ENCODE measurements around the gene PPP1R14C.

The PPP1R14C gene

DNA sequence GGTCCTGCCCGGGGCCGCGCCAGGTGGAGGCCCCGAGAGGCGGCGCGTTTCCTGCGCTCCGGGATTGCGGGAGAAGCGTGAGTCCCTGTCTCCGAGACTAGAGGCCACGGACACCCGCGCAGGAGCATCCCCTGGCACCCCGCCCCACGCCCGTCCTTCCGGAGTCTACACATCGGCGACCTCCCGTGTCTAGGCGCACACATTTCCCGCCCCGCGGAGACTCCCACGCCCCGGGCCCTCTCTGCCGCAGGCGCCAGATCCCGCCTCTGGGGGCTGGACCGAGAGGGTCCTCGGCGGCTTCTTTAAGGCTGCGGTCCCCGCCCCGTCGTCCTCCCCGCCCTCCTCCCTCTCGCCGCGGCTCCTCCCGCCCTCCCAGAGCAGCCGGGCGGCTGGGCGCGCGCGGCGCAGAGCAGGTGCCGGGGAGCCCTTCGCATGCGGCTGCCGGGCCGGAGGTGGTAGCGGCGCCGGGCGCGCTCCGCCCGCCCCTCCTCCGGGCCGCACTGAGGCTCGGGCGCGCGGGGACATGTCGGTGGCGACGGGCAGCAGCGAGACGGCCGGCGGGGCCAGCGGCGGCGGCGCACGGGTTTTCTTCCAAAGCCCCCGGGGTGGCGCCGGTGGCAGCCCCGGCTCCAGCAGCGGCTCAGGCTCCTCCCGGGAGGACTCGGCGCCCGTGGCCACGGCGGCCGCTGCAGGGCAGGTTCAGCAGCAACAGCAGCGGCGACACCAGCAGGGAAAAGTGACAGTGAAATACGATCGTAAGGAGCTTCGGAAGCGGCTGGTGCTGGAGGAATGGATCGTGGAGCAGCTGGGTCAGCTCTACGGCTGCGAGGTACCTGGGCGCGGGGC lies at the start of gene PPP1R14C:
PPP1R14C (plus strand) TSS at position 375 of the 846 bp plus-strand sequence; CDS start at position 524, 149 bp downstream.
- WGBS (ENCODE audit: insufficient coverage, insufficient read length): no CpG with 5 or more reads among the region's 103 CpGs
- H3K27me3 ChIP-seq (ENCODE audit: control insufficient read depth, insufficient read depth, low read length): peaks cover 39% of the 10 kb centered on the region
- H3K27ac ChIP-seq (ENCODE audit: low read length): no peak within 1 kb of the TSS
- no peak for DNase-seq (ENCODE audit: low read depth, low spot score)
- H3K4me1 ChIP-seq (ENCODE audit: control insufficient read depth, insufficient read depth, low read length): no peaks in the 10 kb centered on the region; the same call in 1 of the 2 replicates
- H3K9me3 ChIP-seq (ENCODE audit: control insufficient read depth, insufficient read depth, low read length): no peaks in the 10 kb centered on the region
- peak within 1 kb of the TSS; percentile 46 for H3K4me3 ChIP-seq (ENCODE audit: low read length)
- no peaks in the 10 kb centered on the region for H3K36me3 ChIP-seq (ENCODE audit: control insufficient read depth, insufficient read depth, low read length)

GRCh38 chr6:150093397-150093796 lies 49.4 kb upstream of the PPP1R14C start:
- H3K27me3 ChIP-seq (ENCODE audit: control insufficient read depth, insufficient read depth, low read length): no peaks in the 10 kb centered on the region
- no peak overlapping the region for H3K4me3 ChIP-seq (ENCODE audit: low read length)
- no peak for DNase-seq (ENCODE audit: low read depth, low spot score)
- no peaks in the 10 kb centered on the region for H3K36me3 ChIP-seq (ENCODE audit: control insufficient read depth, insufficient read depth, low read length)
- no peaks in the 10 kb centered on the region for H3K9me3 ChIP-seq (ENCODE audit: control insufficient read depth, insufficient read depth, low read length)
- WGBS (ENCODE audit: insufficient coverage, insufficient read length): no CpG with 5 or more reads among the region's 6 CpGs
- H3K4me1 ChIP-seq (ENCODE audit: control insufficient read depth, insufficient read depth, low read length): 0 out of 2 replicates have a peak, but pooled peaks cover 1% of the 10 kb centered on the region
- H3K27ac ChIP-seq (ENCODE audit: low read length): no peak overlapping the region

DNA sequence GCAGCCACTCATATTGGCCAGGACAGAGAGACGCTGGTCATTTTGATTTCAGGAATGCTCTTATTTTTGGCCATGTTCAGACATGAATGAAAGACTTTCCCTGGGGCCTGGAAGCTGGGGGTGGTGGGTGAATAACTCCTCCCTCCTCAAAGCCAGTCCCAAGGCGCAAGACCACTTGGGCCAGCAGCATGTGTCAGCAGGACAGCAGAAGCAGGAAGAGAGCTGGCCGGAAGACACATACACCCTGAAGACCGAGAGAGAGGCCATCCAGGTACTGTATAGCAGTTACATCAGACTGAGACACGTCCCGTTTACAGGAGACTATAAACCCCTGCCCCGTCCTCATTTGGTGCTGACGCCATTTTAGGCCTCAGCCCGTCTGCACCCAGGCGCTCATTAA lies 44.7 kb upstream of the PPP1R14C start:
- Histone ChIP-seq H3K27me3 (ENCODE audit: control insufficient read depth, insufficient read depth, low read length) (no peaks in the 10 kb centered on the region), H3K9me3 (ENCODE audit: control insufficient read depth, insufficient read depth, low read length) (no peaks in the 10 kb centered on the region), H3K36me3 (ENCODE audit: control insufficient read depth, insufficient read depth, low read length) (no peaks in the 10 kb centered on the region), H3K4me3 (ENCODE audit: low read length) (no peak overlapping the region), H3K4me1 (ENCODE audit: control insufficient read depth, insufficient read depth, low read length) (0 out of 2 replicates have a peak, but pooled peaks cover 1% of the 10 kb centered on the region), H3K27ac (ENCODE audit: low read length) (no peak overlapping the region)
- no peak for DNase-seq (ENCODE audit: low read depth, low spot score)
- no CpG with 5 or more reads among the region's 10 CpGs for WGBS (ENCODE audit: insufficient coverage, insufficient read length)

DNA sequence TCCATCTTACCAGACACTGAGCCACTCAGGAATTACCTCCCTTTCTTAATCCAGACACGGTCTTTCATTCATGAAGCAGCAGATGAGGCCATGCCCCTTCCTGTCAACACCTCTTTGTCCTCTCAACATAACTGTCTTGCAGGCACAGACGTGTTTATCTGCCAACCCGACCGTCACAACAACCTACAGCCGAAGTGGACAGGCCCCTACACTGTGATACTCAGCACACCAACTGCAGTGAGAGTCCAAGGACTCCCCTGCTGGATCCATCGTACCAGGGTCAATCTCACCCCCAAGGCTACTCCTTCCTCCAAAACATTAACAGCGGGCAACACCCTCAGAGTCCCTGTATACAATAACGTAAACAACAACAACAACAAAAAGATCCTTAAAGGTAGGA lies 43.3 kb upstream of the PPP1R14C start:
- WGBS (ENCODE audit: insufficient coverage, insufficient read length): no CpG with 5 or more reads among the region's 8 CpGs
- Histone ChIP-seq H3K27ac (ENCODE audit: low read length) (no peak overlapping the region), H3K9me3 (ENCODE audit: control insufficient read depth, insufficient read depth, low read length) (no peaks in the 10 kb centered on the region), H3K4me3 (ENCODE audit: low read length) (no peak overlapping the region), H3K36me3 (ENCODE audit: control insufficient read depth, insufficient read depth, low read length) (no peaks in the 10 kb centered on the region), H3K4me1 (ENCODE audit: control insufficient read depth, insufficient read depth, low read length) (no peaks in the 10 kb centered on the region), H3K27me3 (ENCODE audit: control insufficient read depth, insufficient read depth, low read length) (no peaks in the 10 kb centered on the region)
- no peak for DNase-seq (ENCODE audit: low read depth, low spot score)

- H3K4me3 ChIP-seq (ENCODE audit: low read length): no peak overlapping the region
- H3K36me3 ChIP-seq (ENCODE audit: control insufficient read depth, insufficient read depth, low read length): no peaks in the 10 kb centered on the region
- no peaks in the 10 kb centered on the region for H3K9me3 ChIP-seq (ENCODE audit: control insufficient read depth, insufficient read depth, low read length)
- no peak for DNase-seq (ENCODE audit: low read depth, low spot score)
- no peaks in the 10 kb centered on the region for H3K4me1 ChIP-seq (ENCODE audit: control insufficient read depth, insufficient read depth, low read length)
- no peaks in the 10 kb centered on the region for H3K27me3 ChIP-seq (ENCODE audit: control insufficient read depth, insufficient read depth, low read length)
- H3K27ac ChIP-seq (ENCODE audit: low read length): no peak overlapping the region
- WGBS (ENCODE audit: insufficient coverage, insufficient read length): no CpG with 5 or more reads among the region's 11 CpGs
Measured at GRCh38 chr6:150099953-150100352, 42.9 kb upstream of the PPP1R14C start.

GRCh38 chr6:150100745-150101144 lies 42.1 kb upstream of the PPP1R14C start:
- H3K36me3 ChIP-seq (ENCODE audit: control insufficient read depth, insufficient read depth, low read length): no peaks in the 10 kb centered on the region
- WGBS (ENCODE audit: insufficient coverage, insufficient read length): no CpG with 5 or more reads among the region's 19 CpGs
- no peak overlapping the region for H3K4me3 ChIP-seq (ENCODE audit: low read length)
- no peaks in the 10 kb centered on the region for H3K9me3 ChIP-seq (ENCODE audit: control insufficient read depth, insufficient read depth, low read length)
- H3K4me1 ChIP-seq (ENCODE audit: control insufficient read depth, insufficient read depth, low read length): no peaks in the 10 kb centered on the region
- DNase-seq (ENCODE audit: low read depth, low spot score): no peak
- no peak overlapping the region for H3K27ac ChIP-seq (ENCODE audit: low read length)
- no peaks in the 10 kb centered on the region for H3K27me3 ChIP-seq (ENCODE audit: control insufficient read depth, insufficient read depth, low read length)

DNA sequence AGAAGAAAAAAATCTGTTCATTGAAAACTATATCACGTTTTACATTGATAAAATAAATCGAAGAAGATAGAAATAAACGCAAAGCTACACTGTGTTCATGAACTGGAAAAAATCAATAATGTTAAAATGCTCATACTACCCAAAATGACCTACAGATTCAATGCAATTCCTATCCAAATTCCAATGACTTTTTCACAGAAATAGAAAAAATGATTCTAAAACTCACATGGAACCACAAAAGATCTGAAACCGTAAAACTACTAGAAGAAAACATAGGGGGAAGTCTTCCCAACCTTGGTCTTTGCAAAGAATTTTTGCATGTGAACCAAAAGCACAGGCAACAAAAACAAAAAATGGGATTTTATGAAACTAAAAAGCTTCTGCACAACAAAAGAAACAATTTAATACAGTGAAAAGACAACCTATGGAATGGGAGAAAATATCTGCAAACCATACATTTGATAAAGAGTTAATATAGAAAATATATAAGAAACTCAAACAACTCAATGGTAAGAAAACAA lies 40.0 kb upstream of the PPP1R14C start:
- Histone ChIP-seq H3K27ac (ENCODE audit: low read length) (no peak overlapping the region), H3K27me3 (ENCODE audit: control insufficient read depth, insufficient read depth, low read length) (no peaks in the 10 kb centered on the region), H3K36me3 (ENCODE audit: control insufficient read depth, insufficient read depth, low read length) (no peaks in the 10 kb centered on the region), H3K4me3 (ENCODE audit: low read length) (no peak overlapping the region), H3K4me1 (ENCODE audit: control insufficient read depth, insufficient read depth, low read length) (no peaks in the 10 kb centered on the region), H3K9me3 (ENCODE audit: control insufficient read depth, insufficient read depth, low read length) (no peaks in the 10 kb centered on the region)
- DNase-seq (ENCODE audit: low read depth, low spot score): no peak
- WGBS (ENCODE audit: insufficient coverage, insufficient read length): no CpG with 5 or more reads among the region's 4 CpGs

GRCh38 chr6:150112233-150112632 lies 30.6 kb upstream of the PPP1R14C start:
- Histone ChIP-seq H3K36me3 (ENCODE audit: control insufficient read depth, insufficient read depth, low read length) (no peaks in the 10 kb centered on the region), H3K27ac (ENCODE audit: low read length) (no peak overlapping the region), H3K4me3 (ENCODE audit: low read length) (no peak overlapping the region), H3K27me3 (ENCODE audit: control insufficient read depth, insufficient read depth, low read length) (no peaks in the 10 kb centered on the region), H3K4me1 (ENCODE audit: control insufficient read depth, insufficient read depth, low read length) (no peaks in the 10 kb centered on the region), H3K9me3 (ENCODE audit: control insufficient read depth, insufficient read depth, low read length) (no peaks in the 10 kb centered on the region)
- DNase-seq (ENCODE audit: low read depth, low spot score): no peak
- WGBS (ENCODE audit: insufficient coverage, insufficient read length): no CpG with 5 or more reads among the region's 6 CpGs

DNA sequence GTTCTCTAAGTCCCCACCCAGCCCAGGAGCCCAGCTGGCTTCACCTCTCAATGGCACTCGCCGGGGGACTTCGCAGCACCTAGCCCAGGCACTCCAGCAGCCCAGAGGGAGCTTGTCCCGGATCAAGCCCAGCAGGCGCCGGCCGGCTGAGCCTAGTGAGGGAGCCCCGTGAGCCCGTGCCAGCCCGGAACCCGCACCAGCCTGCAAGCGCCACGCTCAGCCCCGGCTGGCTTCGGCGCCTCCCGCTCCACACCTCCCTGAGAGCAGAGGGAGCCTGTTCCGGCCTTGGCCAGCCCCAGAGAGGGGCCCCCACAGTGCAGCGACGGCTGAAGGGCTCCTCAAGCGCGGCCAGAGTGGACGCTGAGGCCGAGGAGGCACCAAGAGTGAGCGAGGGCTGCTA lies 27.1 kb upstream of the PPP1R14C start:
- no peak for DNase-seq (ENCODE audit: low read depth, low spot score)
- WGBS (ENCODE audit: insufficient coverage, insufficient read length): no CpG with 5 or more reads among the region's 25 CpGs
- H3K4me1 ChIP-seq (ENCODE audit: control insufficient read depth, insufficient read depth, low read length): no peaks in the 10 kb centered on the region
- no peaks in the 10 kb centered on the region for H3K9me3 ChIP-seq (ENCODE audit: control insufficient read depth, insufficient read depth, low read length)
- H3K27ac ChIP-seq (ENCODE audit: low read length): no peak overlapping the region
- no peaks in the 10 kb centered on the region for H3K36me3 ChIP-seq (ENCODE audit: control insufficient read depth, insufficient read depth, low read length)
- no peak overlapping the region for H3K4me3 ChIP-seq (ENCODE audit: low read length)
- H3K27me3 ChIP-seq (ENCODE audit: control insufficient read depth, insufficient read depth, low read length): no peaks in the 10 kb centered on the region

GRCh38 chr6:150116200-150116800 lies 26.5 kb upstream of the PPP1R14C start:
- Histone ChIP-seq H3K4me1 (ENCODE audit: control insufficient read depth, insufficient read depth, low read length) (no peaks in the 10 kb centered on the region), H3K4me3 (ENCODE audit: low read length) (no peak overlapping the region), H3K36me3 (ENCODE audit: control insufficient read depth, insufficient read depth, low read length) (no peaks in the 10 kb centered on the region), H3K27me3 (ENCODE audit: control insufficient read depth, insufficient read depth, low read length) (no peaks in the 10 kb centered on the region), H3K9me3 (ENCODE audit: control insufficient read depth, insufficient read depth, low read length) (no peaks in the 10 kb centered on the region), H3K27ac (ENCODE audit: low read length) (no peak overlapping the region)
- no CpG with 5 or more reads among the region's 8 CpGs for WGBS (ENCODE audit: insufficient coverage, insufficient read length)
- DNase-seq (ENCODE audit: low read depth, low spot score): no peak

Data from iPS DF 6.9 (cell line).